Heart right ventricle (tissue), 16 donors: Measurements from ENCODE around the gene XG. TPM values are rescaled to one million over a fixed set of nuclear protein-coding genes. Genes with fewer than 3 reads are reported as not detected.

Source experiments
- ATAC-seq, 8 donors: fragments of 200-7000 bp; cut with Tn5 transposase; one replicate each; pipeline ENCODE4 v1.9.1; 2020; ENCODE audit warnings: mild to moderate bottlenecking in 8 of 8, moderate library complexity in 8 of 8, moderate number of reproducible peaks in 1 of 8
- DNase-seq, 2 donors: peaks; one replicate each; pipeline ENCODE4 v3.0.0-alpha.2; 2020
- H3K27ac ChIP-seq, 10 donors: fragments of 200-600 bp; sonication (generic) in 2 of 10; one replicate each; pipeline versions ENCODE4 v1.5.0 to v1.8.0; 2020 to 2022; ENCODE audit warnings: mild to moderate bottlenecking in 3 of 10
- H3K27me3 ChIP-seq, 7 donors: fragments of 200-600 bp; one replicate each; pipeline ENCODE4 v1.8.0; 2021 to 2022; ENCODE audit warnings: mild to moderate bottlenecking in 2 of 7
- H3K36me3 ChIP-seq, 9 donors: fragments of 200-600 bp; sonication (generic) in 1 of 9; one replicate each; pipeline versions ENCODE4 v1.5.0 to v1.8.0; 2020 to 2022; ENCODE audit warnings: mild to moderate bottlenecking in 2 of 9
- H3K4me1 ChIP-seq, 9 donors: fragments of 200-600 bp; sonication (generic) in 1 of 9; one replicate each; pipeline versions ENCODE4 v1.5.0 to v1.8.0; 2020 to 2022; ENCODE audit warnings: mild to moderate bottlenecking in 4 of 9
- H3K4me3 ChIP-seq, 10 donors: fragments of 200-600 bp; sonication (generic) in 2 of 10; one replicate each; pipeline versions ENCODE4 v1.5.0 to v1.8.0; 2020 to 2022; ENCODE audit warnings: mild to moderate bottlenecking in 7 of 10, moderate library complexity in 2 of 10
- H3K9me3 ChIP-seq, 11 donors: fragments of 200-600 bp in 10 of 11; sonication (generic) in 2 of 11; one replicate each; pipeline versions ENCODE4 v1.5.0 to v1.8.0; 2013 to 2022; ENCODE audit warnings: mild to moderate bottlenecking in 2 of 11, control low read depth in 1 of 11, moderate library complexity in 1 of 11
- WGBS, 2 donors: extraction: QIAGEN DNeasy Blood & Tissue Kit; methylation state at CpG; one replicate each; pipeline ENCODE4 v1.1.7; 2013; ENCODE audit warnings: inconsistent platforms in 1 of 2; 5-methylcytosine and 5-hydroxymethylcytosine counted together
- intact Hi-C, 10 donors: fragments of 100-400 bp; cut with DNase I; formaldehyde crosslinking; loops; one replicate each; pipeline versions ENCODE4 v1.11.1 to v1.14.2; 2022
- polyA plus RNA-seq, 2 donors: library from polyadenylated mRNA; stranded (reverse); fragments of 200-250 nt; gene quantifications; one replicate each; pipeline ENCODE4 v1.2.3, GENCODE V29; 2013
- total RNA-seq, 10 donors: library from RNA; stranded (reverse); fragmentation: NEBNext Ultra II Directional in 3 of 10; extraction: Animal tissue kit (Norgen Biotek cat#: 25700) in 3 of 10; gene quantifications; one replicate each; pipeline versions ENCODE4 v1.2.1 to v1.2.4, GENCODE V29; 2021 to 2023
- TF ChIP-seq, protein P1 (sequence below), 9 donors: fragments of 200-600 bp; sonication (generic) in 2 of 9; IDR thresholded peaks; one replicate each; pipeline versions ENCODE4 v1.5.0 to v1.8.0; 2021 to 2022; ENCODE audit warnings: antibody characterized with exemption in 9 of 9, mild to moderate bottlenecking in 5 of 9, moderate library complexity in 1 of 9
- donor health status: Arrhythmogenic right ventricular cardiomyopathy.
- donor health status: ischemic (EF 13 %, LVEDD 7.1; RV severe dilation, severe dysfunction).
- donor health status: healthy with polysubstance abuse.
- donor health status: DM: no; HTN: yes; CAD: no.
- donor health status: DM: no; HTN: no; CAD: no.
- donor health status: ischemic (EF 25% LVEDD 6.9; RV normal size, moderate dysfunction).
- donor health status: ischemic (EF 25% LVEDD 5.7; RV mildly dilated, moderate dysfunction).
- donor health status: healthy.
- donor health status: DM: yes; HTN: yes; CAD: no.
- donor health status: Ischemic cardiomyopathy.
- donor health status: ischemic (EF 35%, LVEDD 5.7; RV mildly dilated, moderate dysfunction).
- donor health status: nonischemic (EF 11% LVEDD 7.7; RV severe dilation, severe dysfunction).
- donor health status: DM: yes; HTN: yes; CAD: no.
- donor health status: PGD.
- donor health status: ischemic (EF 29% LVEDD 5.4; RV normal size, mild dysfunction).
- donor health status: nonischemic (EF 23%, LVEDD 6.1; RV moderate dilation, normal function).

Gene XG
- total and polyA plus RNA-seq, 12 donors = 0.16 to 1.5 (median 0.29) TPM; not detected in 2

DNA sequence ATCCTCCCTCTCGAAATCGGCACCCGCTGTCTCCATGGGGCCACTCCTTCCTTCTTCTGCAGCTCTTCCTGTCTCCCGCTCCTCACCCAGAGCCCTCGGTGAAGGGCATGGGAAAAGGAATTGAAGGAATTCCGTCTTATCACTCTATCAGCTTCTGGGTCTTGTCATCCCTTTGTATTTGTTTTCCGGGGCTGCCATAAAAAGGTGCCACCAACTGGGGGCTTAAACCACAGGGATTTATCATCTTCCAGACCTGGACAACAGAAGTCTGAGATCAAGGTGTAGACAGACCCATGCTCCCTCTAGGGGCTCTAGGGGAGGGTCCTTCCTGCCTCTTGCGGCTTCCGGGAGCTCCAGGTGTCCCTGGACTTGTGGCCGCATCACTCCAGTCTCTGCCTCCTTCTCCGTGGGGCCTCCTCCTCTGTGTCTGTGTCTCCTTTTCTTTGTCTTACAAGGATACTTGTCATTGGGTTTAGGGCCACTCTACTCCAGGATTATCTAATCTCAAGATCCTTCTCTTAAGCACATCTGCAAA, 36.7 kb upstream of the XG start:
- DNase-seq = no peak
- WGBS, 2 donors = 65 to 83% methylated on average over 11 of the region's 11 CpGs
- no peak overlapping the region for H3K4me3 ChIP-seq

DNA sequence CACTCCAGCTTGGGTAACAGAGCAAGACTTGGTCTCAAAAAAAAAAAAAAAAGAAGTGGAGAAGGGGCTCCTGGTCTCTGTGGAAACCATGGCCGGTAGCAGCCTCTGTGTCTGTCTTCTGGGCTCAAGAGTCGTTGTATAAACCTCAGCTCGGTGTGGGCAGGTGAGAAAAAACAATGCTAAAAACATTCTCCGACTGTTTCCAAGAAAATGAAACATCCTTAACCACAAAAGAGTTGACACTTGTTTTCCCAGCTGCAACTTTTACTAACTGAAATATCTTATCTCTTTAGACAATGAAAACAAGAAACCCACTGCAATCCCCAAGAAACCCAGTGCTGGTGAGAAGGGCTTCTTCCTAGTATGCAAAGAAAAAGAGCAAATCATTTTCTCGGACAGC, 34.5 kb upstream of the XG start:
- DNase-seq (no peak), ATAC-seq (no peak)
- Histone ChIP-seq H3K27ac (no peak overlapping the region), H3K36me3 (peaks cover 0 to 96% (median 41%) of the 10 kb centered on the region in 9 donors), H3K27me3 (no peaks in the 10 kb centered on the region), H3K4me3 (no peak overlapping the region), H3K4me1 (peaks cover 0 to 18% (median 3%) of the 10 kb centered on the region in 9 donors), H3K9me3 (no peaks in the 10 kb centered on the region)
- TF ChIP-seq, protein P1, sequence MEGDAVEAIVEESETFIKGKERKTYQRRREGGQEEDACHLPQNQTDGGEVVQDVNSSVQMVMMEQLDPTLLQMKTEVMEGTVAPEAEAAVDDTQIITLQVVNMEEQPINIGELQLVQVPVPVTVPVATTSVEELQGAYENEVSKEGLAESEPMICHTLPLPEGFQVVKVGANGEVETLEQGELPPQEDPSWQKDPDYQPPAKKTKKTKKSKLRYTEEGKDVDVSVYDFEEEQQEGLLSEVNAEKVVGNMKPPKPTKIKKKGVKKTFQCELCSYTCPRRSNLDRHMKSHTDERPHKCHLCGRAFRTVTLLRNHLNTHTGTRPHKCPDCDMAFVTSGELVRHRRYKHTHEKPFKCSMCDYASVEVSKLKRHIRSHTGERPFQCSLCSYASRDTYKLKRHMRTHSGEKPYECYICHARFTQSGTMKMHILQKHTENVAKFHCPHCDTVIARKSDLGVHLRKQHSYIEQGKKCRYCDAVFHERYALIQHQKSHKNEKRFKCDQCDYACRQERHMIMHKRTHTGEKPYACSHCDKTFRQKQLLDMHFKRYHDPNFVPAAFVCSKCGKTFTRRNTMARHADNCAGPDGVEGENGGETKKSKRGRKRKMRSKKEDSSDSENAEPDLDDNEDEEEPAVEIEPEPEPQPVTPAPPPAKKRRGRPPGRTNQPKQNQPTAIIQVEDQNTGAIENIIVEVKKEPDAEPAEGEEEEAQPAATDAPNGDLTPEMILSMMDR (IDR thresholded peaks at IDR 0.05) = no peak
- intact Hi-C loops = no loop called here
- 66 to 69% methylated on average over 5 of the region's 5 CpGs for WGBS, 2 donors

More for the DNA sequence above, 36.7 kb upstream of the XG start:
- H3K9me3 ChIP-seq = no peaks in the 10 kb centered on the region
- intact Hi-C loops = no loop called here
- no peak overlapping the region for H3K27ac ChIP-seq
- peaks cover 0 to 88% (median 31%) of the 10 kb centered on the region in 9 donors for H3K36me3 ChIP-seq
- H3K4me1 ChIP-seq = peaks cover 0 to 34% (median 13%) of the 10 kb centered on the region in 9 donors
- ATAC-seq = no peak
- H3K27me3 ChIP-seq = no peaks in the 10 kb centered on the region
- TF ChIP-seq, protein P1 (IDR thresholded peaks at IDR 0.05) = no peak

- H3K4me1 ChIP-seq = peaks cover 0 to 14% (median 3%) of the 10 kb centered on the region in 9 donors
- intact Hi-C loops = no loop called here
- H3K4me3 ChIP-seq = no peak overlapping the region
- ATAC-seq = no peak
- no peaks in the 10 kb centered on the region for H3K9me3 ChIP-seq
- TF ChIP-seq, protein P1 (IDR thresholded peaks at IDR 0.05) = no peak
- no peaks in the 10 kb centered on the region for H3K27me3 ChIP-seq
- no peak overlapping the region for H3K27ac ChIP-seq
- no peak for DNase-seq
- WGBS, 2 donors = 89 to 97% methylated on average over 2 of the region's 2 CpGs
- peaks cover 0 to 96% (median 56%) of the 10 kb centered on the region in 9 donors for H3K36me3 ChIP-seq
Measured at GRCh38 chrX:2718821-2719220, 33.0 kb upstream of the XG start.

- no peak overlapping the region for H3K4me3 ChIP-seq
- no peaks in the 10 kb centered on the region for H3K27me3 ChIP-seq
- intact Hi-C loops = no loop called here
- H3K27ac ChIP-seq = no peak overlapping the region
- 97 to 98% methylated on average over 10 of the region's 10 CpGs for WGBS, 2 donors
- DNase-seq (no peak), ATAC-seq (no peak)
- TF ChIP-seq, protein P1 (IDR thresholded peaks at IDR 0.05) = no peak
- no peaks in the 10 kb centered on the region for H3K9me3 ChIP-seq
- peaks cover 0 to 8% (median 0%) of the 10 kb centered on the region in 9 donors for H3K4me1 ChIP-seq
- H3K36me3 ChIP-seq = peaks cover 0 to 100% (median 66%) of the 10 kb centered on the region in 9 donors
Measured at GRCh38 chrX:2719774-2720447, 31.9 kb upstream of the XG start.
